ENCODE data around the gene FABP1.

- TF ChIP-seq CEBPB (IDR thresholded peaks at IDR 0.05; ENCODE audit: low read depth, low read length) = no peak
- TF ChIP-seq CTCF (conservative IDR thresholded peaks at IDR 0.05; ENCODE audit: low read depth, low read length) = no peak
- no peak for TF ChIP-seq RCOR1 (IDR thresholded peaks at IDR 0.05; ENCODE audit: insufficient replicate concordance, low read length)
- TF ChIP-seq POLR2A (IDR thresholded peaks at IDR 0.05; ENCODE audit: low read depth, low read length) = no peak
- no peak for TF ChIP-seq MXI1 (IDR thresholded peaks at IDR 0.05; ENCODE audit: borderline replicate concordance, low read depth, low read length)
- TF ChIP-seq BHLHE40 (IDR thresholded peaks at IDR 0.05; ENCODE audit: low read depth, low read length) = no peak
- no peak for TF ChIP-seq RAD21 (IDR thresholded peaks at IDR 0.05; ENCODE audit: low read length)
- no peak for TF ChIP-seq MAFK (IDR thresholded peaks at IDR 0.05; ENCODE audit: low read depth, low read length)
- no peak for TF ChIP-seq RFX5 (IDR thresholded peaks at IDR 0.05; ENCODE audit: low read depth, low read length)
- TF ChIP-seq MAZ (IDR thresholded peaks at IDR 0.05; ENCODE audit: borderline replicate concordance, low read depth, low read length) = no peak
- no peak for TF ChIP-seq SMC3 (IDR thresholded peaks at IDR 0.05; ENCODE audit: low read depth, low read length)
- TF ChIP-seq, protein P1, sequence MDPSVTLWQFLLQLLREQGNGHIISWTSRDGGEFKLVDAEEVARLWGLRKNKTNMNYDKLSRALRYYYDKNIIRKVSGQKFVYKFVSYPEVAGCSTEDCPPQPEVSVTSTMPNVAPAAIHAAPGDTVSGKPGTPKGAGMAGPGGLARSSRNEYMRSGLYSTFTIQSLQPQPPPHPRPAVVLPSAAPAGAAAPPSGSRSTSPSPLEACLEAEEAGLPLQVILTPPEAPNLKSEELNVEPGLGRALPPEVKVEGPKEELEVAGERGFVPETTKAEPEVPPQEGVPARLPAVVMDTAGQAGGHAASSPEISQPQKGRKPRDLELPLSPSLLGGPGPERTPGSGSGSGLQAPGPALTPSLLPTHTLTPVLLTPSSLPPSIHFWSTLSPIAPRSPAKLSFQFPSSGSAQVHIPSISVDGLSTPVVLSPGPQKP (IDR thresholded peaks at IDR 0.05; ENCODE audit: borderline replicate concordance, low read depth, low read length) = no peak
- TF ChIP-seq USF2 (IDR thresholded peaks at IDR 0.05; ENCODE audit: low read depth, low read length) = no peak
Observed at GRCh38 chr2:88121678-88122077, 6.2 kb downstream of the FABP1 start.

Data from IMR-90 (cell line).